Activated B cell treated with CpG ODN at 0.5 μM for 24 hours (primary cell): ENCODE measurements around the gene PDPN. TPM values are rescaled to one million over a fixed set of nuclear protein-coding genes. Genes with fewer than 3 reads are reported as not detected.
"Not testable (repeated sequence)": the region's sequence is repeated elsewhere in the genome, so short reads cannot be mapped to it uniquely, and the experiment has no call there.

Source experiments
- ATAC-seq: fragments of 200-7000 bp; cut with Tn5 transposase; one replicate; pipeline ENCODE4 v1.10.0; 2021; ENCODE audit warnings: low read depth, mild to moderate bottlenecking, moderate library complexity
- CTCF ChIA-PET: fragments of 350-600 bp; sonication (Branson Sonifier 250); formaldehyde crosslinking; loops from one replicate; lab custom pipeline; 2021; ENCODE audit warnings: antibody characterized with exemption; lab: Charles Lee
- POLR2A ChIA-PET: fragments of 350-600 bp; sonication (Branson Sonifier 250); formaldehyde crosslinking; loops from one replicate; lab custom pipeline; 2021; ENCODE audit warnings: antibody characterized with exemption; lab: Charles Lee
- DNase-seq: peaks from one replicate; pipeline ENCODE4 v3.0.0; 2022
- H3K27ac Mint-ChIP-seq: one replicate; pipeline ENCODE4 v1.8.0; 2020; ENCODE audit warnings: mixed read lengths
- H3K27me3 Mint-ChIP-seq: one replicate; pipeline ENCODE4 v1.8.0; 2021; ENCODE audit warnings: mixed read lengths
- H3K36me3 Mint-ChIP-seq: one replicate; pipeline ENCODE4 v1.8.0; 2021; ENCODE audit warnings: low read depth, mixed read lengths
- H3K4me1 Mint-ChIP-seq: one replicate; pipeline ENCODE4 v1.8.0; 2021; ENCODE audit warnings: mixed read lengths
- H3K4me3 Mint-ChIP-seq: one replicate; pipeline ENCODE4 v1.8.0; 2020; ENCODE audit warnings: mild to moderate bottlenecking, mixed read lengths
- H3K9me3 Mint-ChIP-seq: one replicate; pipeline ENCODE4 v1.8.0; 2020; ENCODE audit warnings: mixed read lengths
- CTCF ChIP-seq: fragments of 200-600 bp; IDR thresholded peaks from one replicate; pipeline ENCODE4 v1.8.0; 2022; ENCODE audit warnings: antibody characterized with exemption, mild to moderate bottlenecking
- intact Hi-C: fragments of 100-400 bp; cut with micrococcal nuclease; formaldehyde crosslinking; loops from one replicate; pipeline ENCODE4 v1.15.1; 2024
- total RNA-seq: library from RNA; stranded (reverse); gene quantifications from 2 replicates; pipeline ENCODE4 v1.2.3, GENCODE V29; 2022

PDPN gene
- total RNA-seq, 1 donor from 2014 or later: not detected

DNA sequence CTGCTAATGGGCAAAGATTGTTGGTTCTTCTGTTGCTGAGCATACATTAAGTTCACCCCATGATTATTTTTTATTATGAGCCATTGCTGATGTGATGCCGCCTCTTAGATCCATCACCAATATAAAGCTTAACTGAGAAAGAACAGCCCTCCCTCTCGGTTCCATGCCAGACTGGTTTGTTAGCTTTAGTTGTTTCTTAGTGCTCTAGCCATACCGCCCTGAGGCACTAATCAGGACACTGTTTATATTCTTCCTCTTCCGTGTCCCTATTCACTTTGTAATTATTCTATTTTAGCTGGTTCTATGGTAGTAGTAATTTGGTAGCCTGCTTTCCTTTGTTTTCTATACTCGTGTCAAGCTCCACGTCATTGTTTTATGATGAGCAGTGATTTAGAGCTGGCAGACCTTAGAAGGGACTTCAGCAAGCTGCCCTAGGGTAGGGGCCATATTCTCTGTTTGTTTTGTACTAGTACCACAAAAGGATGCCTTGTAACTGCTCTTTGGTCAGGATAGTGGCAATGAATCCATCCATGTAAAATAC, 27.3 kb upstream of the PDPN start:
- ATAC-seq (no peak), DNase-seq (no peak)
- H3K4me3 Mint-ChIP-seq: no peak overlapping the region
- ChIA-PET CTCF (no interaction called here), POLR2A (no interaction called here)
- intact Hi-C loops: no loop called here
- no peak overlapping the region for H3K27ac Mint-ChIP-seq
- no peaks in the 10 kb centered on the region for H3K4me1 Mint-ChIP-seq
- TF ChIP-seq CTCF: no peak
- H3K27me3 Mint-ChIP-seq: peaks cover 9% of the 10 kb centered on the region
- no peaks in the 10 kb centered on the region for H3K9me3 Mint-ChIP-seq
- H3K36me3 Mint-ChIP-seq: no peaks in the 10 kb centered on the region

GRCh38 chr1:13560541-13560940, 23.1 kb upstream of the PDPN start:
- H3K36me3 Mint-ChIP-seq: no peaks in the 10 kb centered on the region
- H3K9me3 Mint-ChIP-seq: no peaks in the 10 kb centered on the region
- DNase-seq (no peak), ATAC-seq (no peak)
- TF ChIP-seq CTCF: no peak
- H3K27ac Mint-ChIP-seq: no peak overlapping the region
- peaks cover 11% of the 10 kb centered on the region for H3K27me3 Mint-ChIP-seq
- POLR2A ChIA-PET: no interaction called here
- CTCF ChIA-PET: no interaction called here
- H3K4me1 Mint-ChIP-seq: no peaks in the 10 kb centered on the region
- H3K4me3 Mint-ChIP-seq: no peak overlapping the region
- intact Hi-C loops: no loop called here

- H3K36me3 Mint-ChIP-seq, POLR2A ChIA-PET, DNase-seq, intact Hi-C loops, H3K4me3 Mint-ChIP-seq, ATAC-seq, H3K27me3 Mint-ChIP-seq, H3K9me3 Mint-ChIP-seq, CTCF ChIA-PET, H3K27ac Mint-ChIP-seq, H3K4me1 Mint-ChIP-seq: not testable (repeated sequence)
Observed at GRCh38 chr1:13562981-13563380, 20.7 kb upstream of the PDPN start.

DNA sequence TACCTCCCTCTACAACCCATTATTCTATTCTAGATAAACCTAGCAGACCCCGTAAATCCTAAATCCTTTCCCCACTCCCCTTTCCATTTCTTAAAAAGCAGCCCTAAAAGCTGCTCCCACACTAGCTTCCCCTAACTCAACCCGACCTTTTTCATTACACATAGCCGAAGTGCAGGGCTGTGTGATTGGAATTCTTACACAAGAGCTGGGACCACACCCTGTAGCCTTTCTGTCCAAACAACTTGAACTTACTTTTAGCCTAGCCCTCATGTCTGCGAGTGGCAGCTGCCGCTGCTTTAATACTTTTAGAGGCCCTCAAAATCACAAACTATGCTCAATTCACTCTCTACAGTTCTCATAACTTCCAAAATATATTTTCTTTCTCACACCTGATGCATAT, 19.6 kb upstream of the PDPN start:
- no peak for ATAC-seq
- no peak for DNase-seq
- peaks cover 11% of the 10 kb centered on the region for H3K27me3 Mint-ChIP-seq
- no peak overlapping the region for H3K27ac Mint-ChIP-seq
- no peak overlapping the region for H3K4me3 Mint-ChIP-seq
- ChIA-PET POLR2A (no interaction called here), CTCF (no interaction called here)
- H3K36me3 Mint-ChIP-seq: no peaks in the 10 kb centered on the region
- H3K9me3 Mint-ChIP-seq: no peaks in the 10 kb centered on the region
- TF ChIP-seq CTCF: no peak
- intact Hi-C loops: no loop called here
- H3K4me1 Mint-ChIP-seq: no peaks in the 10 kb centered on the region

- H3K27ac Mint-ChIP-seq, ATAC-seq, DNase-seq, H3K9me3 Mint-ChIP-seq, intact Hi-C loops, POLR2A ChIA-PET, H3K4me1 Mint-ChIP-seq, CTCF ChIA-PET, H3K36me3 Mint-ChIP-seq, H3K4me3 Mint-ChIP-seq: not testable (repeated sequence)
- H3K27me3 Mint-ChIP-seq: peaks cover 11% of the 10 kb centered on the region
Observed at GRCh38 chr1:13570435-13570834, 13.2 kb upstream of the PDPN start.

DNA sequence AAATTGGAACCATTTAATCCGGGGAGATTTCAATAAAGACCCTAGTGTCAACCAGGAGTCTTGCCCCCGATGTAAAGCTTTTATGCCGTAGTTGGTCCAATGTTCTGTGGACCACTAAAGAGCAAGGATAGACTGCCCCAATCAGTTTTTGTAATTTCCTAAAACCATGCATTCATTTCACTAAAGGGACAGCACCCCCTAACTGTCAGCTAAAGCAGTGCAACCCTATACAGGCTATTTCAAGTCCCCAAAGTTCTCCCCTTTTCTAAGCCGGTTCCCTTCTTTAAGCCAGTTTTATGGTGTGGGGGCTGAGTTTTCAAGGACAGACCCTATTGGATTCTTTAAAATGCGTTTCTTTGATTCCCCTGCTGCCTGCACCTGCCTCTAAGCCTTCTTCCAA, 12.7 kb upstream of the PDPN start:
- POLR2A ChIA-PET: no interaction called here
- Mint-ChIP-seq H3K4me1 (peaks cover 3% of the 10 kb centered on the region), H3K27ac (no peak overlapping the region), H3K9me3 (no peaks in the 10 kb centered on the region), H3K27me3 (peaks cover 14% of the 10 kb centered on the region), H3K36me3 (no peaks in the 10 kb centered on the region), H3K4me3 (no peak overlapping the region)
- no peak for DNase-seq
- intact Hi-C loops: no loop called here
- no peak for ATAC-seq
- TF ChIP-seq CTCF: no peak
- CTCF ChIA-PET: interaction anchor here (1.2 kb wide), 1 partner anchor 18 kb away, joined by 3 read pairs; no protein-coding TSS in a partner anchor
